Urinary bladder (tissue), 4 donors: ENCODE results near the gene EEF1AKMT3. TPM values are rescaled to one million over a fixed set of nuclear protein-coding genes. Genes with fewer than 3 reads are reported as not detected.

ENCODE experiments used
- DNase-seq: peaks from one replicate; pipeline ENCODE4 v3.0.0-alpha.2; 2015; ENCODE audit errors: extremely low spot score
- H3K27ac ChIP-seq: one replicate; pipeline ENCODE4 v1.5.1; 2013; ENCODE audit warnings: low read depth, mild to moderate bottlenecking, moderate library complexity
- H3K36me3 ChIP-seq: one replicate; pipeline ENCODE4 v1.6.1; 2013; ENCODE audit warnings: mild to moderate bottlenecking, moderate library complexity; ENCODE audit not compliant: insufficient read depth
- H3K4me1 ChIP-seq: one replicate; pipeline ENCODE4 v1.6.1; 2013; ENCODE audit warnings: mild to moderate bottlenecking, moderate library complexity; ENCODE audit not compliant: insufficient read depth
- H3K4me3 ChIP-seq: one replicate; pipeline ENCODE4 v1.5.1; 2013; ENCODE audit warnings: low read depth, low read length
- WGBS: extraction: QIAGEN DNeasy Blood & Tissue Kit; methylation state at CpG from one replicate; pipeline ENCODE4 v1.1.7; 2013; 5-methylcytosine and 5-hydroxymethylcytosine counted together
- polyA plus RNA-seq: library from polyadenylated mRNA; stranded (reverse); fragments of 200-250 nt; gene quantifications from one replicate; pipeline ENCODE4 v1.2.3, GENCODE V29; 2013
- total RNA-seq: library from RNA; depleted of rRNA; stranded (reverse); fragments of >200 nt; gene quantifications from one replicate; pipeline ENCODE4 v1.2.3, GENCODE V29; 2014
- donor health status: healthy with polysubstance abuse.
- donor health status: healthy.

Gene EEF1AKMT3
- total and polyA plus RNA-seq, 2 donors: 9.7 to 11.9 TPM

DNA sequence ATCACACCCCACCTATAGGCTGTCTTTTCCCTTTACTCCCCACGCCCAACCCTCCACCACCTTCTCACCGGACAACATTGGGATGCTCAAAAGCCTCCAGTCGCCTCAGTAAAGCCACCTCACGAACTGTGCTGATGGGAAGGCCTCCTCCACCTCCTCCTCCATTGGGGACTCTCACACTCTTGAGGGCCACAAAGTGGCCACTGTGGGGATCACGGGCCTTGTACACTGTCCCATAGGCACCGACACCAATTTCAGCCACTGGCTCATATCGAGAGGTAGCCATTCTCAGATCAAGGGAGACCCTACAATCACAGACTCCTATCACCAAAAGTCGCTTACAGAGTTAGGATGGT is 21.0 kb upstream of the EEF1AKMT3 start:
- H3K4me1 ChIP-seq: no peaks in the 10 kb centered on the region
- no peaks in the 10 kb centered on the region for H3K36me3 ChIP-seq
- DNase-seq: no peak
- no peak overlapping the region for H3K27ac ChIP-seq
- 10% methylated on average over 8 of the region's 8 CpGs for WGBS
- H3K4me3 ChIP-seq: peak overlapping the region; percentile 55

GRCh38 chr12:57751788-57752667 is 20.4 kb upstream of the EEF1AKMT3 start, which contains the start of gene CDK4:
TSS of gene CDK4 (minus strand) at chr12:57752310. CDS start at chr12:57751717, 593 bp downstream.
- Histone ChIP-seq H3K27ac (peak within 1 kb of the TSS; percentile 57), H3K4me1 (no peaks in the 10 kb centered on the region), H3K36me3 (no peaks in the 10 kb centered on the region), H3K4me3 (peak within 1 kb of the TSS; percentile 55)
- WGBS: under 1% methylated on average over 58 of the region's 58 CpGs
- DNase-seq: peak; percentile 96

DNA sequence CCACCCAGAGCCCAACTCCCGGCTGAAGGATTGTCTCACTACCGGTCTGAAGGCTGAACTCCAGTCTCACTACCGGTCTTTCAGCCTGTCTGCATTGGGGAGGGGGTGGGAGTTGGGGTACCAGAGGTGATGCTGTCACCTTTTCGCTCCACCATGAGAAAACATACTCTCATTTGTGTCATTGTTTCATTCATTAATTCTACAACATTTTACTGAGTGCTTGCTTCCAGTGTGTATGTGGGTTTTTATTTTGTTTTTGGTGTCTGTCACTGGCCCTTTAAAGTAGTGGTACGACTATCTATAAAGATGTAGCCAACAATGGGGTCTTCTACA is 19.8 kb upstream of the EEF1AKMT3 start:
- whole genome bisulfite sequencing: 3% methylated on average over 5 of the region's 5 CpGs
- no peak for DNase-seq
- Histone ChIP-seq H3K36me3 (no peaks in the 10 kb centered on the region), H3K4me3 (no peak overlapping the region), H3K27ac (no peak overlapping the region), H3K4me1 (no peaks in the 10 kb centered on the region)

- no peaks in the 10 kb centered on the region for H3K4me1 ChIP-seq
- WGBS: 16% methylated on average over 1 of the region's 1 CpG
- no peak overlapping the region for H3K27ac ChIP-seq
- H3K36me3 ChIP-seq: no peaks in the 10 kb centered on the region
- DNase-seq: no peak
- no peak overlapping the region for H3K4me3 ChIP-seq
Measured at GRCh38 chr12:57753756-57754337, 18.6 kb upstream of the EEF1AKMT3 start.

GRCh38 chr12:57754411-57755193 is 17.8 kb upstream of the EEF1AKMT3 start, which contains the start of gene MARCHF9:
TSS of gene MARCHF9 (plus strand) at chr12:57755103. CDS start at chr12:57755529, 426 bp downstream.
- 1% methylated on average over 41 of the region's 41 CpGs for WGBS
- H3K4me1 ChIP-seq: no peaks in the 10 kb centered on the region

GRCh38 chr12:57755194-57755453 is 17.3 kb upstream of the EEF1AKMT3 start:
- Histone ChIP-seq H3K4me3 (peak overlapping the region; percentile 85), H3K36me3 (no peaks in the 10 kb centered on the region), H3K27ac (peak overlapping the region; percentile 48), H3K4me1 (no peaks in the 10 kb centered on the region)
- no peak for DNase-seq
- WGBS: 0% methylated on average over 33 of the region's 34 CpGs

More at GRCh38 chr12:57754411-57755193, 17.8 kb upstream of the EEF1AKMT3 start, which contains the start of gene MARCHF9:
- no peak for DNase-seq
- Histone ChIP-seq H3K36me3 (no peaks in the 10 kb centered on the region), H3K27ac (peak within 1 kb of the TSS; percentile 48), H3K4me3 (peak within 1 kb of the TSS; percentile 85)

GRCh38 chr12:57755454-57756372 is 16.7 kb upstream of the EEF1AKMT3 start:
- Histone ChIP-seq H3K27ac (no peak overlapping the region), H3K4me3 (peak overlapping the region; percentile 85), H3K36me3 (no peaks in the 10 kb centered on the region), H3K4me1 (no peaks in the 10 kb centered on the region)
- DNase-seq: no peak
- WGBS: 2% methylated on average over 76 of the region's 76 CpGs

GRCh38 chr12:57756406-57757341 is 15.7 kb upstream of the EEF1AKMT3 start:
- H3K27ac ChIP-seq: no peak overlapping the region
- no peaks in the 10 kb centered on the region for H3K36me3 ChIP-seq
- H3K4me1 ChIP-seq: no peaks in the 10 kb centered on the region
- WGBS: 52% methylated on average over 22 of the region's 22 CpGs
- DNase-seq: no peak
- H3K4me3 ChIP-seq: no peak overlapping the region

GRCh38 chr12:57757771-57758170 is 14.6 kb upstream of the EEF1AKMT3 start:
- no peaks in the 10 kb centered on the region for H3K4me1 ChIP-seq
- DNase-seq: no peak
- H3K27ac ChIP-seq: no peak overlapping the region
- no peaks in the 10 kb centered on the region for H3K36me3 ChIP-seq
- H3K4me3 ChIP-seq: no peak overlapping the region
- WGBS: 92% methylated on average over 4 of the region's 4 CpGs

DNA sequence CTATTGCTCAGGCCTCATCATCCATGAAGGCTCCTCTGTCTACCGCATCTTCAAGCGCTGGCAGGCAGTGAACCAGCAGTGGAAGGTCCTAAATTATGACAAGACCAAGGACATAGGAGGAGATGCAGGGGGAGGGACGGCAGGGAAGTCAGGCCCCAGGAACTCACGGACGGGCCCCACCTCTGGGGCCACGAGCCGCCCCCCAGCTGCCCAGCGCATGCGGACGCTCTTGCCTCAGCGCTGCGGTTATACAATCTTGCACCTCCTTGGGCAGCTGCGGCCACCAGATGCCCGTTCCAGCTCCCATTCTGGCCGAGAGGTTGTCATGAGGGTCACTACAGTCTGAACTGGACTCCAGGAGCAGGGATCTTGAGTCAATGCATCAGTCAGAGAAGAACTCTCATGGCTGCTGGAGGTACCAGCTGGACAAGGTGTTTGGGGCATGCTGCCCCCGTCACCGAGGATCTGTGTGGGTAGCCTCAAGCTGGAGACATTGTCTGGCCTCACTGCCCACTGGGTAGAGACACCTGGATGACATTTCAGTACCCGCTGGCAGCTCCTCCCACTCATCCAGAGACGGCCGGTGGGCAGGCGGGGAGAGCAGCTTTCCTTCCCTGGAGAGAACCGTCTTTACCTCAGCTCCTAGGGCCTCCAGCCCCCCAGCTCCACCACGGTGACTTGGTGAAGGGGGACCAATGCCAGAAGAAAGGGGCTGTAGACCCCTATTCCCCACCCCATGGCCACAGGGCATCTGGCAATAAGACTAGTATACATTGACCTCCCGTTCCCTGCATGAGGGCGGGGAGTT is 13.7 kb upstream of the EEF1AKMT3 start:
- no peak overlapping the region for H3K4me3 ChIP-seq
- no peak overlapping the region for H3K27ac ChIP-seq
- H3K36me3 ChIP-seq: no peaks in the 10 kb centered on the region
- H3K4me1 ChIP-seq: no peaks in the 10 kb centered on the region
- no peak for DNase-seq
- 91% methylated on average over 25 of the region's 25 CpGs for WGBS

DNA sequence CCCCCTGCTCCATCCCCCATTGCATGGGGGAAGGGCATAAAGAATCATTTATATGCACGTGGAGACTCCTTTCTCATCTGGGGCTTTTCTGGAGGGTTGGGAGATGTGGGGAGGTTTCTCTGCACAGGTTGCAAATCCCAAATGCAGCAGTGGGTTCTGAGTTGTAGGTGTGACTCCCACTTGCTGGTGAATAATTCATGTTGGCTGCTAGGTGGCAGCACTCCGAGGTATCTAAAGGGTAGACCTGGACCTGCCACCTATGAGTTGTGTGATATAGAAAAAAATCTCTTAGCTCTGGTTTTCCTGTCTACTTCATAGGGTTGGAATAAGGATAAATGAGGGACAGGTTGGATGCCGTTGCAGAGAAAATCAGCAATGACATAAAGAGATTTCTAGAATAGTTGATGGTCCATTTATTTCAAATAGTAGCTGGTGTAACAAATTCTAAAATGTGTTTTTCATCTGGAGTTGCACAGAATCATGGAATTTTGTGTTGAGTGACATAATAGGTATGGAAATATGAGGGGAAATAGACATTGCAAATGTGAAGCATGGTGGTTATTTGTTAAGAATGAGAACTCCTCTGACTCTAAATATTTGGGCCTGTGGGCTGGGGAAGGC is 12.9 kb upstream of the EEF1AKMT3 start:
- 39% methylated on average over 3 of the region's 3 CpGs for WGBS
- H3K4me3 ChIP-seq: no peak overlapping the region
- H3K4me1 ChIP-seq: no peaks in the 10 kb centered on the region
- H3K36me3 ChIP-seq: no peaks in the 10 kb centered on the region
- no peak overlapping the region for H3K27ac ChIP-seq
- DNase-seq: no peak
